ELR (cell line): ENCODE results near the gene CABCOCO1.

Experiments used
- DNase-seq: peaks from one replicate; pipeline ENCODE4 v3.0.0-alpha.2; 2015; ENCODE audit warnings: low read depth

Gene CABCOCO1

GRCh38 chr10:61815496-61815895, 152.8 kb downstream of the CABCOCO1 start:
- DNase-seq = no peak
